Prostate gland (tissue), 2 donors: ENCODE results near the gene FGGY. TPM values are rescaled to one million over a fixed set of nuclear protein-coding genes. Genes with fewer than 3 reads are reported as not detected.
A peak's percentile ranks its signal among the peaks of the same experiment; 100 is the strongest.

Experiments
- DNase-seq: peaks from one replicate; pipeline ENCODE4 v3.0.0-alpha.2; 2019; ENCODE audit warnings: low spot score
- H3K27ac ChIP-seq, 2 donors: fragments of 200-600 bp; sonication (generic); 2 replicates each; pipeline ENCODE4 v1.5.1; 2017 to 2019
- H3K27me3 ChIP-seq: fragments of 200-600 bp; sonication (generic); replicated peaks from 2 replicates; pipeline ENCODE4 v1.5.1; 2019; ENCODE audit not compliant: insufficient read depth
- H3K36me3 ChIP-seq, 2 donors: fragments of 200-600 bp; sonication (generic); 1 replicate in 1 of 2; 2 replicates in 1 of 2; pipeline versions ENCODE4 v1.5.1 to v1.8.1; 2017 to 2019
- H3K4me1 ChIP-seq: fragments of 200-600 bp; sonication (generic); replicated peaks from 2 replicates; pipeline ENCODE4 v1.5.1; 2019
- H3K4me3 ChIP-seq, 2 donors: fragments of 200-600 bp; sonication (generic); 2 replicates each; pipeline ENCODE4 v1.5.1; 2017 to 2019
- H3K9me3 ChIP-seq: fragments of 200-600 bp; sonication (generic); 2 replicates; pipeline ENCODE4 v1.5.1; 2017
- POLR2A ChIP-seq: fragments of 450-650 bp; IDR thresholded peaks from one replicate; pipeline ENCODE4 v1.6.1; 2016; ENCODE audit warnings: antibody characterized with exemption, mild to moderate bottlenecking
- POLR2AphosphoS5 ChIP-seq: sonication (generic); formaldehyde crosslinking; IDR thresholded peaks from one replicate; pipeline ENCODE4 v1.6.1; 2017; ENCODE audit warnings: antibody characterized with exemption
- WGBS: methylation state at CpG from one replicate; pipeline ENCODE4 v1.1.5; 2018; 5-methylcytosine and 5-hydroxymethylcytosine counted together
- intact Hi-C: fragments of 100-400 bp; cut with DNase I; formaldehyde crosslinking; loops from one replicate; pipeline ENCODE4 v1.14.2; 2022
- total RNA-seq, 2 donors: library from RNA; depleted of rRNA; stranded (reverse); fragments of >200 nt; gene quantifications; one replicate each; pipeline ENCODE4 v1.1.0, GENCODE V29; 2016
- TF ChIP-seq, protein P1 (sequence below), 4 experiments: fragments of 200-600 bp in 2 of 4; fragments of 450-650 bp in 2 of 4; sonication (generic) in 2 of 4; IDR thresholded peaks; 1 replicate in 3 of 4; 2 replicates in 1 of 4; pipeline ENCODE4 v1.5.1; 2016 to 2019; ENCODE audit warnings: antibody characterized with exemption in 4 of 4, mild to moderate bottlenecking in 2 of 4, moderate library complexity in 2 of 4

Gene FGGY
- total RNA-seq, 2 donors from 2014 or later, result 28.6 to 32.2 TPM

DNA sequence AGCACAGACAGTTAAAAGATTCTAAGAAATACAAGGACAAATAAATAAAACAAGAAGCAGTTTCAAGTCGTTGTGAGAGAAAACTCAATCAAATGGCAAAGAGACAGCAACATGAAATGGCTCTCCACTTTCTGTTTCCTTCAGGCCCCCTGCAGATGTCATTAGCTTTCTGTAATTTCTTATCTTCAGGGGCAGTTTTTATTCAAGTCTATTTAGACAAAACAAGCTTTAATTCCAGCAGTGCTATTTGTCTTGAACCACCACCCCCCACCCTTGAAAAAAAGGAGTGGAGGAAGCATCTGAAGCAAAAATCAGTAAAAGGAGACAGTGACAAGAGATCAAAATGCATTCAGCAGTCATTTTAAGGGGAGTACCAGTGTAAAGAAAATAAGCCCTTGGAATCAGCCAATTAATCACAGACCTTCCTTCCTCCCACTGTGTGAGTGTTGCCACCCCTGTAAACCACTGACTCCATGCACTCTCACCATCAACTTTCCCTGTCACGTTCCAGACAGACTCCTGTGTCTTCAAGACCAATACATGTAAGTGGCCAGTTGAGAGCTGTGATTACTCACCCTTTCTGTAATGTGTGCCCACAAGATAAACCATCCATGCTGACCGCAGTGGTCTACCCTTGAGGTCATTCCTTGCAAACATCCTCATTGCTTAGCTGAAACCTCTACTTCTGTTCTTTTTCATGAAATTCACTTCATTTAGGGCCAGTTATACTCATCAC, 381.8 kb downstream of the FGGY start:
- no peaks in the 10 kb centered on the region for H3K36me3 ChIP-seq
- H3K4me1 ChIP-seq, result peaks cover 8% of the 10 kb centered on the region
- WGBS, result 64% methylated on average over 3 of the region's 3 CpGs
- no peak overlapping the region for H3K4me3 ChIP-seq
- intact Hi-C loops, result no loop called here
- TF ChIP-seq, protein P1, sequence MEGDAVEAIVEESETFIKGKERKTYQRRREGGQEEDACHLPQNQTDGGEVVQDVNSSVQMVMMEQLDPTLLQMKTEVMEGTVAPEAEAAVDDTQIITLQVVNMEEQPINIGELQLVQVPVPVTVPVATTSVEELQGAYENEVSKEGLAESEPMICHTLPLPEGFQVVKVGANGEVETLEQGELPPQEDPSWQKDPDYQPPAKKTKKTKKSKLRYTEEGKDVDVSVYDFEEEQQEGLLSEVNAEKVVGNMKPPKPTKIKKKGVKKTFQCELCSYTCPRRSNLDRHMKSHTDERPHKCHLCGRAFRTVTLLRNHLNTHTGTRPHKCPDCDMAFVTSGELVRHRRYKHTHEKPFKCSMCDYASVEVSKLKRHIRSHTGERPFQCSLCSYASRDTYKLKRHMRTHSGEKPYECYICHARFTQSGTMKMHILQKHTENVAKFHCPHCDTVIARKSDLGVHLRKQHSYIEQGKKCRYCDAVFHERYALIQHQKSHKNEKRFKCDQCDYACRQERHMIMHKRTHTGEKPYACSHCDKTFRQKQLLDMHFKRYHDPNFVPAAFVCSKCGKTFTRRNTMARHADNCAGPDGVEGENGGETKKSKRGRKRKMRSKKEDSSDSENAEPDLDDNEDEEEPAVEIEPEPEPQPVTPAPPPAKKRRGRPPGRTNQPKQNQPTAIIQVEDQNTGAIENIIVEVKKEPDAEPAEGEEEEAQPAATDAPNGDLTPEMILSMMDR (IDR thresholded peaks at IDR 0.05), result no peak
- TF ChIP-seq POLR2A (no peak), POLR2AphosphoS5 (no peak)
- no peak for DNase-seq
- H3K27ac ChIP-seq, result no peak overlapping the region
- H3K9me3 ChIP-seq, result no peaks in the 10 kb centered on the region
- H3K27me3 ChIP-seq, result no peaks in the 10 kb centered on the region

DNA sequence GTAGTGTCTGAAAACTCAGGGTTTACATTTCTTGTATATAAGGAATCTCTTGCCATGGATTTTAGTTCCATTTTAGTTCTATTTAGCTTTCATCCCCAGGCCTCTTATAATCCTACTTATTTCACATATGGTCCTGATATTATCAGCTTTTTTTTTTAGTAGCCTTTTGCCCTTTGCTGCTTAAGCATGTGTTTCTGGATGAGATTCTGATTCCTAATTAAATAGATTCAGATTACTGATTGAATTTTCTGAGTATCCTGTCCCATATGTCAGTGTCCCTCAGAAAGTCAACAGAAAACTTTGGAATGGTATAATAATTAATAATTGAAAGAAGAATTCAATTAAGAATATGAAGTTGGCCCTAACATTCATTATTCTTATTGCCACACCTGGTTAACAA, 383.1 kb downstream of the FGGY start:
- H3K27me3 ChIP-seq, result no peaks in the 10 kb centered on the region
- no peaks in the 10 kb centered on the region for H3K36me3 ChIP-seq
- H3K27ac ChIP-seq, result no peak overlapping the region
- no peaks in the 10 kb centered on the region for H3K9me3 ChIP-seq
- no peak overlapping the region for H3K4me3 ChIP-seq
- TF ChIP-seq POLR2AphosphoS5, result no peak
- TF ChIP-seq, protein P1 (IDR thresholded peaks at IDR 0.05), result no peak
- H3K4me1 ChIP-seq, result no peaks in the 10 kb centered on the region
- intact Hi-C loops, result loop anchor here (10.0 kb wide), 1 partner anchor 165 kb away; no protein-coding TSS in a partner anchor
- no peak for DNase-seq

DNA sequence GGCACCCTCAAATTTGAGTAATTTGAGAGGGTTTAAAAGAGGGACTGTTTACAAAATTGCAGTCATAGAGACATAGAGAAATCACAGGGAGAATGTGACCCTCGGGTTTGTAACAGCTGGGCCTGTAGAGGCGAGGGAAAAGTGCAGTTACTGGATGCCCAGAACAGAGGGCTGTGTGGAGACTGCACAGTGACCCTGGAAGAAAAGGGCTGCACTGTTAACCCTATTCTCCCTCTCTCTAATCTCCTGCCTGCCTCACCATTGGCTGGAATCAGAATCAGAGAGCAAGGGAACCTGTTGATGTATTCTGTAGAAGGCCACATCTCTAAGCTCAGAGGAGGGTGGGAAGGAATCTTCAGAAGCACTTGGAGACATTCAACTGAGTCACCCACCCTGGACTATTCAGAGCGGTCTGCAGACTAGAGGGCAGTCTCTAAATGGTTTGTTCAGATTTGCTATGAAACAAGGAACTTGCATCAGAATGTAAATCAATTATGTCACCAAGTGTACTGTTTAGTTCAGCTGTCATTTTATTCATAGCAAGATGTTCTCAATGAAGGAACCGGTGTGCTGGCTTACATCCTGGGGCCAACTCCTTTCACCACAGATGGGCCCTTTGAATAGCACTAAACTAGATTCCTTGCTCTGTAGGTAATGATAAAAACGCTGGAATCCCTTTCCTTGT, 385.6 kb downstream of the FGGY start:
- Histone ChIP-seq H3K4me1 (no peaks in the 10 kb centered on the region), H3K9me3 (no peaks in the 10 kb centered on the region), H3K4me3 (no peak overlapping the region), H3K27me3 (no peaks in the 10 kb centered on the region), H3K27ac (peak overlapping the region; percentile 50 to 52), H3K36me3 (no peaks in the 10 kb centered on the region)
- 49% methylated on average over 5 of the region's 5 CpGs for WGBS
- intact Hi-C loops, result loop anchor here (2.0 to 10.0 kb wide), 2 partner anchors 168 to 290 kb away; no protein-coding TSS in a partner anchor
- DNase-seq, result no peak
- TF ChIP-seq POLR2AphosphoS5 (peak; percentile 35), POLR2A (no peak)
- TF ChIP-seq, protein P1 (IDR thresholded peaks at IDR 0.05), result no peak

DNA sequence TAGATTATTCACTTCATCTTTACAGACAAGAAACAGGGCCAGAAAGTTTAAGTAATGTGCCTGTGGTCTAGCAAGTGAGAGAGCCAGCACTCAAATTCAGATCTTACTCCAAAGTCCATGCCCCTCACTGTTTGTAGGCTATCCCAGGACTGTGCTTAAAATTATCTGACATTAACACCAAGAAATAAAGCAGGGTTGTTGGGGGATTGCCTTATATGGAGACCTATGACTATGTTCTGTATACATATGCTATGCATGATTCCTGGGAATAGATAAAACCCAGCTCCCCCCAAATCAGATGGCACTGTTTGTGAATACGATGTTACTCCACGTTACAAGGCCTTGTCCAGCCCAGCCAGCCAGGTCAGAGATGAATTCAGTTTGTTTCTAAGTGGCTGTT, 386.3 kb downstream of the FGGY start:
- intact Hi-C loops, result loop anchor here (2.0 to 10.0 kb wide), 2 partner anchors 168 to 290 kb away; no protein-coding TSS in a partner anchor
- H3K27me3 ChIP-seq, result no peaks in the 10 kb centered on the region
- H3K4me3 ChIP-seq, result no peak overlapping the region
- no peak for TF ChIP-seq POLR2A
- TF ChIP-seq, protein P1 (IDR thresholded peaks at IDR 0.05), result no peak
- no peak for TF ChIP-seq POLR2AphosphoS5
- WGBS, result 71% methylated on average over 2 of the region's 2 CpGs
- H3K36me3 ChIP-seq, result no peaks in the 10 kb centered on the region
- peak overlapping the region; percentile 50 to 52 for H3K27ac ChIP-seq
- no peaks in the 10 kb centered on the region for H3K9me3 ChIP-seq
- no peak for DNase-seq
- no peaks in the 10 kb centered on the region for H3K4me1 ChIP-seq
